ENCODE measurements around the gene MYL9.

GRCh38 chr20:36574366-36575135 is 33.2 kb downstream of the MYL9 start:
- no peak for TF ChIP-seq POLR2A (IDR thresholded peaks at IDR 0.05; ENCODE audit: low read depth, low read length)
- TF ChIP-seq CTCF (IDR thresholded peaks at IDR 0.05; ENCODE audit: extremely low read depth in 1 of 2, insufficient read depth in 1 of 2, low read depth in 1 of 2, low read length in 2 of 2), result no peak
- peak; percentile 32 for TF ChIP-seq MAX (IDR thresholded peaks at IDR 0.05; ENCODE audit: insufficient read depth, insufficient read length)
- no peak for TF ChIP-seq EZH2 (IDR thresholded peaks at IDR 0.05; ENCODE audit: borderline replicate concordance, low read depth, low read length, severe bottlenecking)
